NCI-H526 treated with DMSO at 0.1 percent for 48 hours (cell line): ENCODE measurements around the gene SART3.
"Not testable (repeated sequence)": the region's sequence is repeated elsewhere in the genome, so short reads cannot be mapped to it uniquely, and the experiment has no call there.

Source experiments
- DNase-seq: peaks from one replicate; lab custom pipeline; 2025; lab: John Stamatoyannopoulos, UW

Gene SART3

GRCh38 chr12:108596854-108597558, 36.0 kb upstream of the SART3 start:
- no peak for DNase-seq

- DNase-seq, result no peak
These were observed 35.0 kb upstream of the SART3 start for GRCh38 chr12:108595711-108596647.

- no peak for DNase-seq
These were observed 34.2 kb upstream of the SART3 start for GRCh38 chr12:108594960-108595710.

- no peak for DNase-seq
These were observed 33.4 kb upstream of the SART3 start for GRCh38 chr12:108594323-108594903.

GRCh38 chr12:108592033-108592909, 31.3 kb upstream of the SART3 start:
- DNase-seq, result no peak

GRCh38 chr12:108591267-108591980, 30.5 kb upstream of the SART3 start:
- DNase-seq, result no peak

GRCh38 chr12:108590463-108590862, 29.5 kb upstream of the SART3 start:
- DNase-seq, result not testable (repeated sequence)

- no peak for DNase-seq
These were observed 28.9 kb upstream of the SART3 start for GRCh38 chr12:108589840-108590229.

GRCh38 chr12:108589028-108589839, 28.3 kb upstream of the SART3 start:
- no peak for DNase-seq

- DNase-seq, result no peak
These were observed 26.9 kb upstream of the SART3 start for GRCh38 chr12:108587826-108588225.

- DNase-seq, result no peak
These were observed 25.3 kb upstream of the SART3 start for GRCh38 chr12:108586306-108586705.

- DNase-seq, result no peak
These were observed 24.9 kb upstream of the SART3 start for GRCh38 chr12:108585864-108586263.

- no peak for DNase-seq
These were observed 23.6 kb upstream of the SART3 start for GRCh38 chr12:108584456-108585065.

- DNase-seq, result no peak
These were observed 23.0 kb upstream of the SART3 start for GRCh38 chr12:108583991-108584390.

- no peak for DNase-seq
These were observed 22.2 kb upstream of the SART3 start for GRCh38 chr12:108582978-108583770.

- no peak for DNase-seq
These were observed 21.5 kb upstream of the SART3 start for GRCh38 chr12:108582509-108582908.

GRCh38 chr12:108581311-108582227, 20.6 kb upstream of the SART3 start:
- no peak for DNase-seq
